ENCODE measurements around the gene PTPN7. TPM values are rescaled to one million over a fixed set of nuclear protein-coding genes. Genes with fewer than 3 reads are reported as not detected.

PTPN7 gene
- total and polyA plus RNA-seq, 2 of the 13 experiments (the other 11 are each of a cell fraction or from before 2014, with no cell fraction given): not detected

GRCh38 chr1:202126426-202126825 is 34.0 kb downstream of the PTPN7 start:
- intact Hi-C loops (cut with micrococcal nuclease; ENCODE audit: unreplicated experiment) (no loop called here), in situ Hi-C loops (cut with HindIII; ENCODE audit: extremely low pct_ligation_motif_present, low pct_unique_long_range_greater_than_20kb) (no loop called here)
- peaks cover 6% of the 10 kb centered on the region; the same call in 1 of the 2 replicates for H3K4me1 ChIP-seq (ENCODE audit: insufficient read depth, low read length)
- FAIRE-seq (no peak), DNase-seq (ENCODE audit: low spot score) (no peak), ATAC-seq (no peak)
- no peaks in the 10 kb centered on the region for H3K9me3 ChIP-seq (ENCODE audit: low read length)
- no peaks in the 10 kb centered on the region for H3K79me2 ChIP-seq (ENCODE audit: insufficient read depth, low read length)
- no TSS peak for BruUV-seq (replicated peaks)
- no peak overlapping the region for H2AFZ ChIP-seq (ENCODE audit: low read length)
- CTCF ChIA-PET (ENCODE audit: low intra/inter-chr PET ratio, low total read pairs): no interaction called here
- no peaks in the 10 kb centered on the region for H3K36me3 ChIP-seq (replicated peaks in 1 of 2; ENCODE audit: control insufficient read depth in 1 of 2, insufficient read depth in 2 of 2, low read length in 2 of 2)
- H3K27me3 ChIP-seq (ENCODE audit: control insufficient read depth in 1 of 2, insufficient read depth in 2 of 2, low read length in 2 of 2): peaks cover 4 to 34% of the 10 kb centered on the region in 2 experiments; a peak in 4 of 5 replicates
- H3K9ac ChIP-seq (ENCODE audit: insufficient read depth, low read depth, low read length): no peak overlapping the region
- no peak overlapping the region for H3K4me3 ChIP-seq (replicated peaks in 1 of 3; ENCODE audit: insufficient read depth in 1 of 3, low read depth in 2 of 3, low read length in 3 of 3)
- TF ChIP-seq RFX5 (IDR thresholded peaks at IDR 0.05; ENCODE audit: low read depth, low read length): no peak
- no peak for TF ChIP-seq U2AF2 (IDR thresholded peaks at IDR 0.05; ENCODE audit: low read depth, low read length)
- no peak for TF ChIP-seq ZBTB10 (CRISPR knock-in tag; IDR thresholded peaks at IDR 0.05; ENCODE audit: borderline replicate concordance)
- no peak for TF ChIP-seq BCL6 (CRISPR knock-in tag; IDR thresholded peaks at IDR 0.05)
- TF ChIP-seq RNF219 (CRISPR knock-in tag; IDR thresholded peaks at IDR 0.05): no peak
- no peak for TF ChIP-seq CHD4 (IDR thresholded peaks at IDR 0.05; ENCODE audit: borderline replicate concordance, low read length)
- no peak for TF ChIP-seq ZFP62 (CRISPR knock-in tag; IDR thresholded peaks at IDR 0.05)
- no peak for TF ChIP-seq TFAP4 (IDR thresholded peaks at IDR 0.05; ENCODE audit: borderline replicate concordance, low read depth)
- TF ChIP-seq FUBP1 (CRISPR knock-in tag; IDR thresholded peaks at IDR 0.05; ENCODE audit: borderline replicate concordance): no peak
- TF ChIP-seq FOXJ3 (CRISPR knock-in tag; IDR thresholded peaks at IDR 0.05; ENCODE audit: borderline replicate concordance): no peak
- TF ChIP-seq ZNF224 (CRISPR knock-in tag; IDR thresholded peaks at IDR 0.05): no peak
- TF ChIP-seq ZNF598 (CRISPR knock-in tag; IDR thresholded peaks at IDR 0.05; ENCODE audit: borderline replicate concordance): no peak
- no peak for TF ChIP-seq ZNF251 (CRISPR knock-in tag; IDR thresholded peaks at IDR 0.05)
- WGBS (ENCODE audit: low lambda C conversion rate): 49% methylated on average over 7 of the region's 9 CpGs
- no peak overlapping the region for H3K27ac ChIP-seq (ENCODE audit: extremely low read length, insufficient read depth, low read length)
- H3K4me2 ChIP-seq (ENCODE audit: low read depth, low read length): no peak overlapping the region
- H4K20me1 ChIP-seq (ENCODE audit: insufficient read depth, low read length): no peaks in the 10 kb centered on the region
- POLR2A ChIA-PET: no interaction called here
